GM21737 (cell line): ENCODE data around the gene LDAH.

Experiments
- ATAC-seq: cut with Tn5 transposase; IDR thresholded peaks from one replicate; pipeline ENCODE4 v1.9.1; 2021; ENCODE audit warnings: mild to moderate bottlenecking, moderate library complexity; ENCODE audit not compliant: unreplicated experiment

LDAH gene

DNA sequence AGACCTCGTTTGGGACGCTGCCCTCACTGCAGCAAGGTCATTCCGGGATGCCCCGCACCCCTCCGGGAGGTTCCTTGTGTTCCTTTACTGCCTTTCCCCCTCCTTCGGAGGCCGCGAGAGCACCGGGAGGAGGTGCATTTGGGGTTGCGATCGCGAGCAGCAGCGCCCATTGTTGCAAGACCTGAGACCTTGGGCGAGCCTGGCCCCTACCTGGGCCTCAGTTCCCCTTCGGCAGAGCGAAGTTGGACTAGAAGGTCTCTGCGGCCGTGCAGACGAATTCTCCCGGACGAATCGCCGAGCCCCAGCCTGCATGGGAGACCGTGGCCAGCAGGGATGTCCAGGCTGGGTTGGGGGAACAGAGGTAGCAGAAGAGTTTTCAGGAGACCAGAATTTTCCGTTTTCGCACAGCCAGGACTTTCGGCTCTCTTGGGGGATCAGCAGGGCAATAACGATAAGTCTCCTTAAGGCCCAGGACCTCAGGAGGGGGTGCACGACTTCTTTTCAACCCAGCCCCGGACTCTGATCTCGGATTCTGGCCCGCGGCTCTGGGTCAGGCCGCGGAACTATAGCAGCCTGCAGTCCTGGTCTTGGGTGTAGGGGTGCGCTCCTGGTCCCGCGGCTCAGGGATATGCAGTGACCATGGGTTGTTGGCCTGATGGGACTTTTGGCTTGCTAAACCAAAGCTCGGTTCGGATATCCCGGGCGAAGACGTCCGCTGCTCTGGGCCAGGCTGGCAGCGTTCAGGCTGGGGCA is 153.2 kb downstream of the LDAH start:
- no peak for ATAC-seq

GRCh38 chr2:20668871-20669475 is 153.9 kb downstream of the LDAH start:
- no peak for ATAC-seq

DNA sequence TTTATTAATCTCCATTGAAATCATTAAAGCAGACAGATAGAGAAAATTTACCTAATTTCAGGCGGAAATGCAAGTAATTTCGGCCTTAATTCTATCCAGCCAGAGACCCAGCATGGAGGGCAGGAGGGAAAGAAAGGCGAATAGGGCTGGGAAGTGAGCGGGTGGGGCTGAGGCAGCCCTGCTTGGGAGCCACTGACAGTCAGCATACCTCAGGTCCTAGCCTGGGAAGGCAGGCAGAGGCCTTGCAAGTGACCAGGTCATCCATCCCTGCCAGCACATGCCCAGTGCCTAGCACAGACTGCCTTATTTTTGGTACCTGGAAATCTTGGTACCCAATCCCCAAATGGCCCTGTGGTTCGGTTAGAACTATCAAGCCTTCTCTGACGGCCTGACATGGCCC is 154.4 kb downstream of the LDAH start:
- ATAC-seq: no peak

- ATAC-seq: no peak
Observed at GRCh38 chr2:20667531-20668401, 155.1 kb downstream of the LDAH start.

DNA sequence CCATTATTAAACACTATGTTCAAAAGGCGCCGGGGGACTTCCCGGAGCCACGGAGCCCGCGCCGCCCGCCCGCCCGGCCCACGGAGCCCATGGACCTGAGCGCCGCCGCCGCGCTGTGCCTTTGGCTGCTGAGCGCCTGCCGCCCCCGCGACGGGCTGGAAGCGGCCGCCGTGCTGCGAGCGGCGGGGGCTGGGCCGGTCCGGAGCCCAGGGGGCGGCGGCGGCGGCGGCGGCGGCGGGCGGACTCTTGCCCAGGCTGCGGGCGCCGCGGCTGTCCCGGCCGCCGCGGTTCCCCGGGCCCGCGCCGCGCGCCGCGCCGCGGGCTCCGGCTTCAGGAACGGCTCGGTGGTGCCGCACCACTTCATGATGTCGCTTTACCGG is 155.8 kb downstream of the LDAH start:
- ATAC-seq: no peak

DNA sequence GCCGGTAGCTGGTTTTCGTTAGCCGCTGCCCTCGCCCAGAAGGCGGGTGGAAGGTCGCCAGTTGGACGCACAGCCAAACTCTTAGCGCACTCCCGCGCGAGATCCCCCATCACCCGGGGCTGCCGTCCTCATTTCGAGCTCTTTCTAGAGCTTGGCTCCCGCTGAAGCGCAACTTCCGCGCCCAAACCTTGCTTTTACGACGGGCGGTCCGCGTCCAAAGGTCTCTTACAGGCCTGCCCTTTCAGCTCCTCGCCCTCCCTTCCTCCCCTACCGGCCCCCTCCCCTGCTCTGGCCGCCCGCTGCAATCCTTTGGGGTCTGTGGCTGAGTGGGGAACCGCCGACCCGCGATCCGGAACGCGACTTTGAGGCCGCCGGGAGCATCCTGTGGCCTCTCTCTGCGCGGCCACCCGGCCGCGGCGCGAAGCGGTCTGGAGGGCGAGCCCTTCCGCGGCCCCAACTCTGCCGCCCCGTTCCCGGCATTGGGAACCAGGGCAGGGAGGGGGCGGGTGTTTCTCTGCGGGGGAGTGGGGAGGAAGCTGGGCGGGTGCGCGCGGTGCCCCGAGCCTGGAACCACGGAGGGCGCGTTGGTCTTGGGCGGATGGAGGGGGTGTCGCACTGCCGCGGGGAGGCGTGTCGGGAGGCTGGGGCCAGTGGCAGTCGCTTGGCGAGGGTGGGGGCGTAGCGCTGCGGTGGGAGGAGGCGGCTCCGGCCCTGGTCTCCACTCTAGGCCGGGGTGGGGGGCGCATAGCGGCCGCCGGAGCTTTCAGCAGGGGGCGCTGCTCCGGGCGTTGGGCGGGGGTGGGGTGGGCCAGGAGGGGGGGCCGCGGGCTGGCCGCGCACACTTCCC is 156.4 kb downstream of the LDAH start, which contains the start of gene GDF7:
TSS of gene GDF7 (plus strand) at position 841 of the 847 bp plus-strand sequence. CDS start 96 bp downstream, outside the sequence.
- no peak for ATAC-seq

DNA sequence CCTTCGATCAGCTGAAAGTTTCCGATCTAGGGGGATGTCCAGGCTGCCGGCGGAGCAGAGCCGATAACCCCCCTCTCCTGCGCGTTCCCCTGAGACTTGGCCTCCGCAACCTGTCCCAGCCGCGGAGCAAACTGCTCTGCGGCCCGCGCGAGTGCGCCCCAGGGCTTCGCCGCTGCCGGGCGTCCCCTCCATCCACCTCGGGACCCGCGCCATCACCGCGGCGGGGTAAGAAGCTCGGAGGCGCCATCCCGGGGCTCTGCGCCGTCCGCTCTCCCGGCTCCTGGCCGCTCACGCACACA is 156.9 kb downstream of the LDAH start:
- ATAC-seq: no peak

- ATAC-seq: no peak
Observed at GRCh38 chr2:20665243-20666004, 157.5 kb downstream of the LDAH start.

- ATAC-seq: no peak
Observed at GRCh38 chr2:20664431-20665242, 158.3 kb downstream of the LDAH start.

DNA sequence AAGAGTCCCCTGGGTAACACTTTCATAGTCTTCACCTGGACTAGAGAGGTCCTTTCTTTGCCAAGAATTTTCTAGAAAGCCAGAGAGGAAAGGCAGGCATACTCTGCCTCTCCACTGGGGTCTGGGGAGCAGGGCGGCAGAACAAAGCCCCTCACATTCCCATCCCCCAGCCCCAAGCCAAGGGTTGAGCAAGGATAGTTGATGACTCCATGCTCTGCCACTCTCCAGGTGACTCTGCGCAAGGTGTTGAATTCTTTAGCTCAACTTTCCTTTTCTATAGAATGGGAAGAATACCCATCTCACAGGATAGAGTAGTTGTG is 158.9 kb downstream of the LDAH start:
- no peak for ATAC-seq

DNA sequence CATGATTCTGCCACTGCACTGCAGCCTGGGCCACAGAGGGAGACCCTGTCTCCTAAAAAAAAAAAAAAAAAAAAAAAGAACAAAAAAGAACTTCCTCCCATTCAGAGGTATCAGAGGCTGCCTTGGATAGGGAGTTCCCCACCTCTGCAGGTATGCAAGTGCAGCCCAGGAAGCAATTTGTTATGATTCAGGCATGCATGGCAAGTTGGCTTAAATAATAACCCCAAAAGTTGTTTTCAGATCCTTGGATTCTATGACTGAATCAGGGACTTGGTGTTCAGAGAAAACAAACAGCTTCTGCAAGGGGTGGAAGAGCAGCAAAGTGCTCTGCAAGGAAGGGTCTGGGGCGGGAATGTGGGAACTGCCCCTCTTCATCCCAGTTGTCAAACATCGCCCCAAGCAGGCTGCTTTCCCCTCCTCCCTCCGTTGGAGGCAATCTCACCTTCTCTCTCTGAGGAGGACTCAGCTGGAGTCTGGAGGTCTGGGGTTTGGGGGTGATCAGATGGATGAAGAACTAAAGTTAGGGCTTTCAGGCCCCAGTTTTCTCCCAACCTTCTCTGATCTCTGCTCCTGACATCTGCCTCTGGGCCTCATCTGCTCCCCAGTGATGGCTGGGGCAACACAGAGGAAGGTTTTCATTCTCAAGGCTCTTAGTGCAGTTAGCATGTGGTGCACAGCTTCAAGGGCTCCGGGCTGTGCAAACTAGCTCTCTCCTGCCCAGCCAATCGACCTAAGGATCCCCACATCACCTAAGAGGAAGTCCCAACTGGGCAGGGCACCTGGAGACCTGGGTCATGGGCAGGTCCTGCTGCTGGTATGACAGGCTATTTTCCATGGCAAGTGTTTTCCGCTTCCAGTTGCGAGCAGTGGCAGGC is 159.5 kb downstream of the LDAH start:
- no peak for ATAC-seq

DNA sequence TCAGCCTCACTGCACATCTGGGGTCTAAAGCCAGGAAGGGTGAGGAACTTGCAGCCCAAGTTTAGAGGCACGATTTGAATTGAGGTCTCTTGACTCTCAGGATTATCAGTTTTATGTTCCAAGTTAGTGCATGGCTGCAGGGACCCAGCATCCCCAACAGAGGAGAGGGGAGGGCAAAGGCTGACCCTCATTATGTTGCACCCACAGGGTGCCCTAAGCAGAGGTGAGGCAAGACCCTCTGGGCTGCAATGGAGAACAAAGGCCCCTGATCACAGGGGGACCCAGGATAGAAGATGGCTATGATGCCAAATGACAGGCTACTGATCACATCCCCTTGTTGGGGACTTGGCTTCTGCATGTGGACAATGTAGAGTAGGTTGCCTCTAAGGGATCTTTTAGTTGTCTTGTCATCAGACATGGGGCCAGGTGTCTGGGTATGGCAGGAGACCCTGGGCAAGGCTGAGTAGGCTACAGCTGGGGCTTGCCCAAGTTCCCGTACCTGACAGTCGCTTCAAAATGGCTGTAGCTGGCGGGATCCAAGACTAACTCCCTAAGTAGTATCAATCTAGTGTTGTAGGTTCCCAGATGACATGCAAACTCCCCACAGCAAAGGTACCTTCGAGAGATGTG is 160.5 kb downstream of the LDAH start:
- ATAC-seq: no peak

DNA sequence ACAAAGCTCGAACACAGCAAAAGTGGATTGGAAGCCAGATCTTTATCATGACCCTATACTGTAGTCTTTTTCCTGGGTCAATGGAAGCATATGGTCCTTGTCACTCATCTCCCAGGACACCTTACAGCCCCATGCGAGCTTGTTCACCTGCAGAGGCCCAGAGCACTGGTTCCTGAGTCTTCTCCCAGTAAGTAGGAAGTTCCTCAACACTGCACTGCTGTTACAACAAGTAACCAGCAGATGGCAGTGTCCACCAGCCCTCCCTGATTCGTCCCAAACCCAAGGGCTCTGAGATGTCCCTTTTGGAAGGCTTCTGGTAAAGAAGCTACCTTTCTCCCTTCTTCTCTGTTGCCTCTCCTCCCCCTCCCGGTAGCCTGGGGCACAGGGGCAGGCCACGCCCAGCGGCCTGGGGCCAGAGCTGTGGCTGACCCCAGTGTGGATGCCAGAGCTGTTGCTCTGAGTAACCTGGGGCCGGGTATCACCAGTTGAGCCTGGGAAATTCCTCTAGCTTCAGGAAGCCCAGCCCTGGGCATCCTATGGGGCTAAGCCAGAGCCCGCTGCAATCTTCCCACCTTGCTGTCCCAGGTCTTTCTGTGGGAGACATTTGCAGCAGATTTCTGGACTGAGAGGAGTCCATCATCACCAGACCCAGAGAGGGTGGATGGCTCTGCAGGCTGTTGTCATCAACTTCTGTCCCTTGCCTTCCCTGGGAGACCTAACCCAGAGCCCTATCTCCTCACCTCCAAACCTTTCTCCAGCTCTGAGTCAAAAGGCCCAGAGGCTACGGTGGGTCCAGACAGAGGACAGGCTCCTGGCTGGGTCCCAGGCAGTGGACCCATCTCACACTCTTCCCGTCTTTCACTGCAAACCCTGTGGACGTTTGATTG is 161.2 kb downstream of the LDAH start:
- ATAC-seq: peak; percentile 54

- ATAC-seq: no peak
Observed at GRCh38 chr2:20660506-20661420, 162.1 kb downstream of the LDAH start.

DNA sequence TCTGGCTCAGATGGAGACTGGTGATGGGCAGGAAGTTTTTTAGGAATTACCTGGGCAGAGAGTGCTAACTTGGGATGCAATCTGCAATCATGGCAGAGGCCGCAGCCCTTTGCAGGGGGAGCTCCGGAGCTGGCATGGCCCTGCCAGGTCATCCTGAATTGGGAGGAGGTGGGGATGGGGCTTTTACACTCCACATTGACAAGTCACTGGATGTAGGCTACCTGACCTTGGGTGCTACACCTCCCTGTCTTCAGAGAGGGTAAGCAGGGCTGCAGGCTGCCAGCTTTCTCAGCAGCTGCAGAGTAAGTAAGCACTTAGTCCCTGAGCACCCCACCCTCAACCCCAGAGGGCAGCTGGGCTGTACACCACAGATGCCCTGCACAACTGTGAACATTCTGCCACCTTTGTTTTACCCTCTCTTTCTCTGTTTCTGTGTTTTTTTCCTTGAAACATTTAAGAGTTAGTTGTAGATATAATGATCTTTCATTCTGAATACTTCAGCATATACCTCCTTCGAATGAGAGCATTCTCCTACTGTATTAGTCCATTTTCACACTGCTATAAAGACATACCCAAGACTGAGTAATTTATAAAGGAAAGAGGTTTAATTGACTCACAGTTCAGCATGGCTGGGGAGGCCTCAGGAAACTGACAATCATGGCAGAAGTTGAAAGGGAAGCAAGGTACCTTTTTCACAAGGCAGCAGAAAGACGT is 165.2 kb downstream of the LDAH start:
- no peak for ATAC-seq
